Endothelial cell of umbilical vein (primary cell): Measurements from ENCODE around the gene ZNF618. TPM values are rescaled to one million over a fixed set of nuclear protein-coding genes. Genes with fewer than 3 reads are reported as not detected.

ENCODE experiments used
- BruUV-seq: library from RNA; stranded (reverse); fragments of 400-500 nt; replicated peaks from 2 replicates; lab custom pipeline; 2021; lab: Mats Ljungman, UMichigan
- CTCF ChIA-PET: fragments of 300-600, 350-600 bp; sonication (Branson Sonifier 250); formaldehyde crosslinking; loops from one replicate; lab custom pipeline; 2021; ENCODE audit warnings: antibody characterized with exemption, inconsistent platforms; lab: Charles Lee
- POLR2A ChIA-PET: fragments of 300-600, 350-600 bp; sonication (Branson Sonifier 250); formaldehyde crosslinking; loops from one replicate; lab custom pipeline; 2021; ENCODE audit warnings: antibody characterized with exemption, inconsistent platforms; lab: Charles Lee
- DNase-seq: peaks from one replicate; pipeline ENCODE4 v3.0.0-alpha.2; 2011; ENCODE audit warnings: low read depth, low spot score
- FAIRE-seq: peaks from 2 replicates; lab custom pipeline; 2011; peaks lifted over from hg19 to GRCh38; lab: Jason Lieb, UNC
- H2AFZ ChIP-seq: 2 replicates; pipeline ENCODE4 v1.6.0; 2012; ENCODE audit warnings: low read depth, low read length, control low read depth, inconsistent platforms
- H3K27ac ChIP-seq: 2 replicates; pipeline ENCODE4 v1.5.1; 2011; ENCODE audit warnings: low read depth, mild to moderate bottlenecking, control low read depth, low read length, moderate library complexity; ENCODE audit not compliant: insufficient read depth
- H3K27me3 ChIP-seq, 2 experiments: 2 replicates each; pipeline versions ENCODE4 v1.6.0 to v1.6.1; 2011; ENCODE audit warnings: low read length in 2 of 2, mixed read lengths in 1 of 2; ENCODE audit not compliant: control insufficient read depth in 2 of 2, insufficient read depth in 2 of 2
- H3K36me3 ChIP-seq, 2 experiments: 2 replicates in 1 of 2; 3 replicates in 1 of 2; pipeline ENCODE4 v1.5.1; 2011; ENCODE audit warnings: low read length in 2 of 2, mild to moderate bottlenecking in 1 of 2, moderate library complexity in 1 of 2; ENCODE audit not compliant: control insufficient read depth in 2 of 2, insufficient read depth in 2 of 2; ENCODE audit errors: extremely low read depth in 1 of 2
- H3K4me1 ChIP-seq: 3 replicates; pipeline ENCODE4 v1.5.1; 2011; ENCODE audit warnings: mild to moderate bottlenecking, low read length; ENCODE audit not compliant: control insufficient read depth, insufficient read depth; ENCODE audit errors: extremely low read depth
- H3K4me2 ChIP-seq: 2 replicates; pipeline ENCODE4 v1.6.1; 2011; ENCODE audit warnings: low read length, control low read depth, mixed read lengths; ENCODE audit not compliant: insufficient read depth
- H3K4me3 ChIP-seq, 3 experiments: fragments of 200-600 bp in 1 of 3; sonication (generic), shearing (Covaris generic) in 1 of 3; replicated peaks in 1 of 3; 2 replicates each; pipeline ENCODE4 v1.5.1; 2011 to 2016; ENCODE audit warnings: control low read depth in 3 of 3, low read length in 3 of 3, mild to moderate bottlenecking in 2 of 3, inconsistent platforms in 1 of 3, low read depth in 1 of 3, moderate library complexity in 1 of 3; ENCODE audit not compliant: insufficient read depth in 1 of 3
- H3K79me2 ChIP-seq: 2 replicates; pipeline ENCODE4 v1.6.0; 2012; ENCODE audit warnings: low read length, inconsistent platforms; ENCODE audit not compliant: control insufficient read depth, insufficient read depth
- H3K9ac ChIP-seq: replicated peaks from 2 replicates; pipeline ENCODE3; 2011; ENCODE audit warnings: low read length, control low read depth; ENCODE audit not compliant: insufficient read depth; ENCODE audit errors: extremely low read depth
- H3K9me1 ChIP-seq: replicated peaks from 3 replicates; pipeline ENCODE4 v1.6.0; 2011; ENCODE audit warnings: mild to moderate bottlenecking, low read length; ENCODE audit not compliant: control insufficient read depth, insufficient read depth; ENCODE audit errors: extremely low read depth
- H3K9me3 ChIP-seq: replicated peaks from 2 replicates; pipeline ENCODE4 v1.5.1; 2012; ENCODE audit warnings: low read length, inconsistent platforms; ENCODE audit not compliant: control insufficient read depth, insufficient read depth
- H4K20me1 ChIP-seq: replicated peaks from 2 replicates; pipeline ENCODE3; 2011; ENCODE audit warnings: mild to moderate bottlenecking, low read length; ENCODE audit not compliant: control insufficient read depth, insufficient read depth; ENCODE audit errors: extremely low read depth
- CTCF ChIP-seq, 2 donors: IDR thresholded peaks; 1 replicate in 1 of 2; 2 replicates in 1 of 2; pipeline ENCODE4 v1.5.1; 2011; ENCODE audit warnings: low read length in 2 of 2, mild to moderate bottlenecking in 2 of 2, moderate library complexity in 2 of 2, control low read depth in 1 of 2, inconsistent platforms in 1 of 2, low read depth in 1 of 2; ENCODE audit not compliant: insufficient read depth in 1 of 2; ENCODE audit errors: extremely low read depth in 1 of 2
- EZH2 ChIP-seq: IDR thresholded peaks from 2 replicates; pipeline ENCODE4 v1.6.1; 2012; ENCODE audit warnings: borderline replicate concordance, low read depth, mild to moderate bottlenecking, moderate library complexity, low read length, inconsistent platforms; ENCODE audit not compliant: severe bottlenecking
- FOS ChIP-seq: IDR thresholded peaks from 2 replicates; pipeline ENCODE4 v1.6.1; 2011; ENCODE audit warnings: mild to moderate bottlenecking, low read length, moderate library complexity, borderline replicate concordance; ENCODE audit not compliant: insufficient read depth
- GATA2 ChIP-seq: IDR thresholded peaks from 2 replicates; pipeline ENCODE4 v1.7.0; 2011; ENCODE audit warnings: low read depth, mild to moderate bottlenecking, moderate library complexity, mixed read lengths, low read length; ENCODE audit not compliant: insufficient read length, insufficient read depth
- JUN ChIP-seq: IDR thresholded peaks from 2 replicates; pipeline ENCODE4 v1.6.1; 2011; ENCODE audit warnings: borderline replicate concordance, low read depth; ENCODE audit not compliant: insufficient read length, insufficient read depth
- MAX ChIP-seq: IDR thresholded peaks from 2 replicates; pipeline ENCODE4 v1.6.1; 2011; ENCODE audit not compliant: insufficient read depth, insufficient read length
- MYC ChIP-seq: IDR thresholded peaks from one replicate; pipeline ENCODE4 v1.6.1; 2011; ENCODE audit warnings: mild to moderate bottlenecking, low read depth, low read length
- POLR2A ChIP-seq: IDR thresholded peaks from 2 replicates; pipeline ENCODE4 v1.6.1; 2012; ENCODE audit warnings: low read depth, mild to moderate bottlenecking, control low read depth, low read length
- POLR2AphosphoS5 ChIP-seq: IDR thresholded peaks from 2 replicates; pipeline ENCODE4 v1.6.1; 2012; ENCODE audit warnings: low read depth, mild to moderate bottlenecking, control low read depth, low read length, moderate library complexity; ENCODE audit not compliant: insufficient read depth
- dilution Hi-C: fragments of 300-500 bp; cut with MboI; formaldehyde crosslinking; loops from one replicate; pipeline ENCODE4 v1.15.0; 2019; ENCODE audit warnings: low sequenced_read_pairs; ENCODE audit not compliant: extremely low pct_ligation_motif_present
- intact Hi-C: fragments of 100-400 bp; cut with micrococcal nuclease; formaldehyde crosslinking; loops from one replicate; pipeline ENCODE4 v1.10.0; 2022
- polyA plus RNA-seq, 4 experiments: library from polyadenylated mRNA; depleted of rRNA in 3 of 4; stranded (reverse) in 3 of 4; unstranded in 1 of 4; fragments of >200 nt; gene quantifications; 2 replicates each; pipeline versions ENCODE4 v1.2.1 to v1.2.3, GENCODE V29; 2011 to 2012; ENCODE audit warnings: missing spikeins in 1 of 4
- total RNA-seq: library from RNA; stranded (reverse); gene quantifications from 2 replicates; pipeline ENCODE4 v1.2.3, GENCODE V29; 2021

Gene ZNF618
- total and polyA plus RNA-seq, 2 donors (not counting 3 experiments of a cell fraction or from before 2014, with no cell fraction given), result 22.6 to 80.3 TPM

- Histone ChIP-seq H3K27ac (no peak overlapping the region), H3K4me2 (no peak overlapping the region), H4K20me1 (peaks cover 3% of the 10 kb centered on the region), H3K9ac (no peak overlapping the region), H3K4me3 (no peak overlapping the region), H3K9me1 (no peaks in the 10 kb centered on the region), H3K79me2 (peaks cover 80% of the 10 kb centered on the region), H3K4me1 (peaks cover 27% of the 10 kb centered on the region), H3K36me3 (no peaks in the 10 kb centered on the region), H3K9me3 (peaks cover 1% of the 10 kb centered on the region), H2AFZ (no peak overlapping the region), H3K27me3 (no peaks in the 10 kb centered on the region)
- BruUV-seq, result no TSS peak
- FAIRE-seq, result no peak
- DNase-seq, result no peak
- intact Hi-C loops, result loop anchor here (5.0 kb wide), 1 partner anchor 34 kb away; no protein-coding TSS in a partner anchor
- TF ChIP-seq CTCF (IDR thresholded peaks at IDR 0.05; ENCODE audit: extremely low read depth in 1 of 2, insufficient read depth in 1 of 2, low read depth in 1 of 2, low read length in 2 of 2) (no peak), EZH2 (no peak), FOS (no peak), MYC (no peak), POLR2AphosphoS5 (no peak), GATA2 (no peak), POLR2A (no peak), MAX (no peak), JUN (no peak)
- ChIA-PET CTCF (interaction anchor here (1.0 to 2.3 kb wide), 3 partner anchors 37 to 49 kb away, joined by 4 to 10 read pairs (median 4); no protein-coding TSS in a partner anchor), POLR2A (no interaction called here)
- dilution Hi-C loops, result no loop called here
Observed at GRCh38 chr9:113926211-113926610, 50.1 kb downstream of the ZNF618 start.
